GM18511 (cell line): ENCODE measurements around the gene HCK.

Source experiments
- ATAC-seq: cut with Tn5 transposase; IDR thresholded peaks from one replicate; pipeline ENCODE4 v1.9.1; 2021; ENCODE audit warnings: mild to moderate bottlenecking, moderate library complexity; ENCODE audit not compliant: unreplicated experiment

HCK gene

DNA sequence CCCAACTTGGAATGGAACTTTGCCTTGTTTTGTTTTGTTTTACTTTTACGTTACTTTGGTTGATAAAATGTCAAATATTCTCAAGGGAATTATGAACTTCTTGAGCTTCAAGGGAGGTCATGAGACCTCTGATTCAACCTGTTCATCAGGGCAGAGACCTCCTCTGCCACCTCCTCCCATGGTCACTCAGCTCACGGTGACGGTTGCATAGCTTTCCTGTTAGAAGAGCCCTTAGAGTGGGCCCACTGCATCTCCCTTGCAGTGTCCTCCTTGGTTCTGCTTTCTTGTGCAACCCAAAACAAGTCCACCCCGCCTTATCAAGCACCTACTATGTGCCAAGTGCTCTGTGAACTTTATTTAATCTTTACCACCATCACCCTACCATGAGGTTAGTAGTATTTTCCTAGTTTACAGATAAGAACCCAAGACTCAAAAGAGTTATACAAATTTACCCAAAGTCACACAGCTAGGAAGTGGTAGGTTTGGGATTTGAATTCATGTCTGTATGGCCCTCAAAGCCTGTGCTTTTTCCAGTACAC, 72.9 kb downstream of the HCK start:
- ATAC-seq = no peak

GRCh38 chr20:32125506-32125905, 73.5 kb downstream of the HCK start:
- no peak for ATAC-seq

DNA sequence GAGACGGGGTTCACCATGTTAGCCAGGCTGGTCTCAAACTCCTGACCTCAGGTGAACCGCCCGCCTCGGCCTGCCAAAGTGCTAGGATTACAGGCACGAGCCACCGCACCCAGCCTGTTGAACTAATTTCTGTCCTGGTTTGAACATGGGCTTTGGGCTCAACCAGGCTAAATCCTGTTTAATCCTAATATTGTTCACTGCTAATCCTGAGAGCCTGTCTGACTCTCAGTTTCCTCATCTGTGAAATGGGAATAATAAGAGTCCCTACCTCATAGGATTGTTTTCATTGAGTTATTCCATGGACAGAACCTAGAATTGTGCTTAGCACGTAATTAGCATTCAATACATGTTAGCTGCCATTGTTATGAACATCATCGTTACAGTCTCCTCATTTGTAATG, 74.9 kb downstream of the HCK start:
- no peak for ATAC-seq

- ATAC-seq = no peak
These were observed 75.3 kb downstream of the HCK start for GRCh38 chr20:32127347-32127746.

DNA sequence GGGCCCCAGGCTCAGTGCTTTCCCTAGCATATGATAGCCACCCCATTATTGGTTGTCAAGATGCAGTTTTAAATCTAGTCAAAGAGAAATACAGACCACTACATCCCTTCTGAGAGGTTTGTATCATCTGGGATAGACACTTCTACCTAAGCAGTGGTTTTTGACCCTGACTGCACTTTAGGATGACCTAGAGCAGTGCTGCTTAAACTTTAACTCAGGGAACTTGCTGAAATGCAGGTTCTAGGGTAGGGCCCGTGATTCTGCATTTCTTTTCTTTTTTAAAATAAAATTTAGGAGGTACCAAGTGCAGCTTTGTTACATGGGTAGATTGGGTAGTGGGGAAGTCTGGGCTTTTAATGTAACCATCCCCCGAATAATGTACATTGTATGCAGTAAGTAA, 76.1 kb downstream of the HCK start:
- no peak for ATAC-seq

DNA sequence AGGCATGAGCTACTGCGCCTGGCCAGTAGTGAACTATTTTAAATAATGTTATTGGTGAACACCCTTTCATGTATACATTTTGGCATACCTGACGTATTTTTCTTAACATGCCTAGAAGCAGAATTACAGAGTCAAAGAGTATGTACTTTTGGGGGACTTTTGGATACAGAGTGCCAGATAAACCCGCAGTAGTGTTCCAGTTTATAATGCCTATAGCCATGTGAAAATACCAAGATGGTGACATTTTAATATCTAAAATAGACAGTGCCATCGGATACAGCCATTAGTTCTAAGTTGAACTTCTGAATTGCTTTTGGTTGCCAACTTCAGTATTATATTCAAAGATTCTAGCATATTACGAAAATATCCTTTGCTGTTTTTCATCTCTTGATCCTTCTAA, 77.8 kb downstream of the HCK start:
- no peak for ATAC-seq

DNA sequence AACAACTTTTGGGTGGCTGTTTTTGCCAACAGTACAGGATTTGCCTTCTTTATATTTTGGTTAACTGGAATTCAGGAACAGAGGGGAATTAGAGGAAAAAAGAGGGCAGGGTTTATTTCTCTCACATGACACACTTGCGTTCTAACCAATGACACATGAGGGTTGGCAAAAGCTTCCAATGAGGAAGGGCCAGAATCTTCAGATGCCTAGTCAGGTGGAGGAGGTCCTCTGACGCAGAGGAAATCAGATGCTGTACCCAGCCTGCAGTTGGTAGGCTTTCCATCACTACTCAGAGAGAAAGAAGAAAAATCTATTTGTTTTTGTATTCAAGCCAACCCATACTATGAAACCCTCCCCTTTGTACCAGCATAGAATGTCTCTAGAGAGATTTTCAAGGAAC, 78.3 kb downstream of the HCK start:
- no peak for ATAC-seq

GRCh38 chr20:32130965-32131364, 78.9 kb downstream of the HCK start:
- ATAC-seq = no peak

DNA sequence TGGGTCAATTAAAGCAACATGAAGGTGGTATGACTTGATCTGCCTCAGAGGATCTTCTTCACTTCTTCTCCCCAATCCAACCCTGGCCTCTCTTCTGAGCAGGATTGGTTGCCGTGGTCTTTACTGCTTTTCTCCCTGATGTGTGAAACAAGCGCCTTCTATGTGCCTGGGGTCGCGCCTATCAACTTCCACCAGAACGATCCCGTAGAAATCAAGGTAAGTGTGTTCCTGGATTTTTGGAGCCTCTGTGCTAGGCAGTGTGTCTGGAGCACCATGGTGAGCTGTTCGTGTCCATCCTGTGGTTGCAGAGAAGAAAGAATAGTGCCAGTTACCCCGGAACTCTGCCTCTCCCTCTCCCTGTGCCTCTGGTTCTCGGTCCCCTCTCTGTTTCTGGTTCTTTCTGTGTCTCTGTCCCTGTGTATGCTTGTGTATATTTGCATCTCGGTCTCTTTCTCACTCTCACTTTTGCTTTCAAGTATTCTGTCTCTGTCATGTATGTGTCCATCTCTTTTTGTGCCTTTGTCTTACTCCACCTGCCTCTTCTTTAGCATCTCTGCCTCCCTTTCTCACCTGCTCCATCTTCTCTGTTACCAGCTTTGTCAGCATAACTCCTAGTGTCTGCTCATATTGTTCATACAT, 81.0 kb downstream of the HCK start:
- ATAC-seq = peak; percentile 88

DNA sequence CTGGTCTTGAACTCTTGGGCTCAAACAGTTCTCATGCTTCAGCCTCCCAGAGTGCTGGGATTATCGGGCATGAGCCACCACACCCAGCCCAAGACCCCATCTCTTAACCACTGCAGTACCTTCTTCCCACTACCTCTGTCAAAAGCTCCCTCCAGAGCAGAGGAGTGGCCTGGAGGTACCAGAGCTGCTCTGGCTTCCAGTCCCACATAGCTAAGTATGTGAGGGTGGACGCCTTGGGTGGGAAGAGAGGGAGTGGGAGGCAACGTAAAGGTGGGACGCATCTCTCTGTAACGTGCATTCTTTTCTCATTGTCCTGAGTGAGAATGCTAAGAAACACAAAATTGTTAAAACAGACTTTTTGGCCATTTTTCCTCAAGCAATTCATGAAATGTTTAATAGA, 82.0 kb downstream of the HCK start:
- ATAC-seq = no peak

GRCh38 chr20:32135983-32136515, 84.0 kb downstream of the HCK start:
- ATAC-seq = no peak

DNA sequence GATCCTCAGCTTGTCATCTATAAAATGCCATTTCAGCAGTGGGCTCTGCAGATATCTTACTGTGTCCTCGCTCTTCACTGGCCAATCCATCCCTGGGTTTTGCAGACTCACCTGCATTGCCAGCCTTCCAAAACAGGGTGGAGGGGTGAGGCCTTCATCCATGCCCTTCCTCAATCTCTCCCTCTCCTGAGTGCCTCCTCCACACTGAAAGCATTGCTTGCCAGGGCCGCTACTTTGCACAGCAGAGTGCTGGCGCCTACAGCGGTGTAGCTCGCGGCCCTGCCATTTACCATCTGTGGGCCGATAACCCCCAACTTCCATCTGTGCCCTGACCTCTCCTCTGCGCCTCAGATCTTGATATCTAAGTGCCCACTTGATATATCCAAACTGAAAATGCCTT, 86.9 kb downstream of the HCK start:
- no peak for ATAC-seq

DNA sequence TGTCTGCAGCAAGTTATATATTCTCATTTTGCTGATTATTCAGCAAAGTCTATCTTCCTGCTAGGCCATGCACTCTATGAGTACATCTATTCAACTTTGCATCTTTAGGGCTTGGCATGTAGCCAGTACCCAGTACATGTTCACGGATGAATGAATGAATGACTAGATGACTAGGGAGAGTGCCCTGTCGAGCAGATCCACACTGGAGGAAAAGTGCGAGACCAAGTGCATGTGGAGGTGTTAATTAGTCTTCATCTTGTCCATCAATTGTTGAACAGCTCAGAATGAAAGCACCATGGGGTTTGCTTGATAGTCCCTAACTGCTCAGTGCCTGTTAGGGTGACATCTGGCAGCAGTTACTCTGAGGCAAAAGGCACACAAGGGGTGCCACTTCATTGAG, 87.9 kb downstream of the HCK start:
- ATAC-seq = no peak

GRCh38 chr20:32140603-32141002, 88.6 kb downstream of the HCK start:
- ATAC-seq = no peak

DNA sequence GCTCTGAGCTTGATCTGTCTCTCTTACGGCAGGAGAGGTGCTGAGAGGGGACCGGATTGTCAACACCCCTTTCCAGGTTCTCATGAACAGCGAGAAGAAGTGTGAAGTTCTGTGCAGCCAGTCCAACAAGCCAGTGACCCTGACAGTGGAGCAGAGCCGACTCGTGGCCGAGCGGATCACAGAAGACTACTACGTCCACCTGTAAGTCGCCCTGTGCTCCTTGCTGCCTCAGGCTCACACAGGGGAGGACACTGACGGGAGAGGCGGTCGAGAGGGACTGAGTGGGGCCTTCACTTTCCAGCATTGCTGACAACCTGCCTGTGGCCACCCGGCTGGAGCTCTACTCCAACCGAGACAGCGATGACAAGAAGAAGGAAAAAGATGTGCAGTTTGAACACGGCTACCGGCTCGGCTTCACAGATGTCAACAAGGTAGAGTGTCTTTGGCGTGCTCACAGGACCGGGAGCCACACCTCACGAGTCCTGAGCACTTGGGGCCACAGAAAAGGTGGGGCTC, 89.5 kb downstream of the HCK start:
- ATAC-seq = no peak

DNA sequence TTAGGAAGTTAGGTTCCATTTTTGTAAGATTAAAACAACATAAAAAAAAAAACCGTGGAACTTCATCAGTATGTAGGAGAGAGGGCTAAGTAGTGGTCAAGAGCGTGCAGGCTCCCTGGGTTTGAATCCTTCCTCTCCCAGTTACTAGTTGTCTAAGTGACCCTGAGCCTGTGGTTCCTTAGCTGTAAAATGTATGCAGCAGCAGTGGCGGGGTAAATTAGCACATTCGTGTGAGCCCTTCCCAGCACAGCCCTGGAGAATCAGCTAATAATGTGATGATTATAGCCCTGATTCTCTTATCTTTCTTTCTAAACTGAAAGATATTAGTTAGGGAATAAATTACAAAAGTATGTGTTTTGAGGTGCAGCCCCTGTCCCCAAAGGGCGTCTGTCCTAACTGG, 90.0 kb downstream of the HCK start:
- ATAC-seq = no peak

- ATAC-seq = no peak
These were observed 90.9 kb downstream of the HCK start for GRCh38 chr20:32142991-32143390.

DNA sequence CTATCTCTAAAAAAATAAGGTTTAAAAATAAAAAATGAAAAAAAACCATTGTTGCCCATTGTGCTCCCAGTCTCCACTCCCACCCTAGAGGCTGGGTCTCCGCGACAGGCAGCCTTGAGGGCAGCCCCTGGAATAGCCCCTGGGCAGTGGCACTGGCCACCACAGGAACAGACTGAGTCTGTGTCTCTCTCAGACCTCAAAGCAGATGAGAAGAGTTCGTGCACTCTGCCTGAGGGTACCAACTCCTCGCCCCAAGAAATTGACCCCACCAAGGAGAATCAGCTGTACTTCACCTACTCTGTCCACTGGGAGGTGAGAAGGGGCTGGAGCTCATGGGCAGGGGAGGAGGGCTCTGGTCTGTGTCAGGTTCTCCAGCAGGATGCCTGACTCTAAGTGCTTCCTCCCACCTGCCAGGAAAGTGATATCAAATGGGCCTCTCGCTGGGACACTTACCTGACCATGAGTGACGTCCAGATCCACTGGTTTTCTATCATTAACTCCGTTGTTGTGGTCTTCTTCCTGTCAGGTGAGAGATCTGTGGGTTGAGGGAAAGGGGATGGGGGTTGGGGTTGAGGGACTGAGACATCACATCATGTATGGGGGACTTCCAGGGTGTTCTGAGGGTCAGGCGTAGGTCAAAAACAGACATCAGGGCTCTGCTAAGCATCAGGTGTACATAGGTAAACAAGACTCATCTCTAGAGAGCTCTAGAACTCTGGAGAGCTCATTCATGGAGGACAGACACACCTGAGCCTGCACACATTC, 93.0 kb downstream of the HCK start:
- ATAC-seq = no peak

DNA sequence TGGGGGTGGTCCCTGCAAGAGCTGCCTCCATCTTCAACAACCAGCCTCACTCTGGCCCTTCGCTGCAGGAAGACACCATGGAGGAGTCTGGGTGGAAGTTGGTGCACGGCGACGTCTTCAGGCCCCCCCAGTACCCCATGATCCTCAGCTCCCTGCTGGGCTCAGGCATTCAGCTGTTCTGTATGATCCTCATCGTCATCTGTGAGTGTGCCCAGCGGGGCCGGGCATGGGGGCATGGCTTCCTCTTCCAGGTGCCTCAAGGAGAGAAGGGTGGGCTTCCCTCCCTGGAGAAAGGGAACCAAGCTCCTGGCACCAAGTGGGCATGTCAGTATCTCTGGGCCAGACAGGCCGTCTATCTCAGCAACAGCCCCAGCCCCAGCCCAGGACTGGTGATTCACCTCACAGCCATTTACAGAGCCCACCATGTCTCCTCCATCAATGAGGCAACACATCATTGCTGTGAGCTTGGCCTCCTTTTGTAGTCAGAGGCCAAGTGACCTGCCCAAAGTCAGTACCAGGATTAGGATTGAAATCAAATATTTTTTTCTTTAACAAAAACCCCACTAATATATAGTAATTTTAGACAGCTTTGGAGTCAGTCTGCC, 97.6 kb downstream of the HCK start:
- ATAC-seq = no peak

GRCh38 chr20:32150291-32150848, 98.3 kb downstream of the HCK start:
- no peak for ATAC-seq
